Measurements from ENCODE around the gene NOC4L. TPM values are rescaled to one million over a fixed set of nuclear protein-coding genes. Genes with fewer than 3 reads are reported as not detected.

Gene NOC4L
- total and polyA plus RNA-seq, 2 donors (not counting 3 experiments of a cell fraction or from before 2014, with no cell fraction given) = 19.4 to 29.4 TPM

- peaks cover 3 to 31% of the 10 kb centered on the region in 2 experiments for H3K36me3 ChIP-seq (ENCODE audit: control insufficient read depth in 2 of 2, extremely low read depth in 1 of 2, insufficient read depth in 2 of 2, low read length in 2 of 2)
- ChIA-PET CTCF (interaction anchor here (0.7 to 1.1 kb wide), 2 partner anchors 29 to 80 kb away, joined by 3 to 4 read pairs; no protein-coding TSS in a partner anchor), POLR2A (no interaction called here)
- H2AFZ ChIP-seq (ENCODE audit: low read depth, low read length) = no peak overlapping the region
- no peak overlapping the region for H3K4me3 ChIP-seq (replicated peaks in 1 of 3; ENCODE audit: insufficient read depth in 1 of 3, low read depth in 1 of 3, low read length in 3 of 3)
- FAIRE-seq (no peak), DNase-seq (ENCODE audit: low read depth, low spot score) (no peak)
- H3K9me1 ChIP-seq (replicated peaks; ENCODE audit: control insufficient read depth, extremely low read depth, insufficient read depth, low read length) = no peaks in the 10 kb centered on the region
- H3K27ac ChIP-seq (ENCODE audit: insufficient read depth, low read depth, low read length) = no peak overlapping the region
- no peaks in the 10 kb centered on the region for H3K27me3 ChIP-seq (ENCODE audit: control insufficient read depth in 2 of 2, insufficient read depth in 2 of 2, low read length in 2 of 2)
- H3K4me1 ChIP-seq (ENCODE audit: control insufficient read depth, extremely low read depth, insufficient read depth, low read length) = no peaks in the 10 kb centered on the region
- dilution Hi-C loops (cut with MboI; ENCODE audit: extremely low pct_ligation_motif_present, low sequenced_read_pairs) = no loop called here
- BruUV-seq (replicated peaks) = no TSS peak
- intact Hi-C loops (cut with micrococcal nuclease) = no loop called here
- no peak overlapping the region for H3K9ac ChIP-seq (replicated peaks; ENCODE audit: extremely low read depth, insufficient read depth, low read length)
- TF ChIP-seq MYC (IDR thresholded peaks at IDR 0.05; ENCODE audit: low read depth, low read length) (no peak), POLR2AphosphoS5 (IDR thresholded peaks at IDR 0.05; ENCODE audit: insufficient read depth, low read depth, low read length) (no peak), EZH2 (IDR thresholded peaks at IDR 0.05; ENCODE audit: borderline replicate concordance, low read depth, low read length, severe bottlenecking) (no peak), GATA2 (IDR thresholded peaks at IDR 0.05; ENCODE audit: insufficient read depth, insufficient read length, low read depth, low read length) (no peak), CTCF (IDR thresholded peaks at IDR 0.05; ENCODE audit: extremely low read depth in 1 of 2, insufficient read depth in 1 of 2, low read depth in 1 of 2, low read length in 2 of 2) (no peak), POLR2A (IDR thresholded peaks at IDR 0.05; ENCODE audit: low read depth, low read length) (no peak)
- no peaks in the 10 kb centered on the region for H4K20me1 ChIP-seq (replicated peaks; ENCODE audit: control insufficient read depth, extremely low read depth, insufficient read depth, low read length)
- no peak overlapping the region for H3K4me2 ChIP-seq (ENCODE audit: insufficient read depth, low read length)
- no peaks in the 10 kb centered on the region for H3K9me3 ChIP-seq (replicated peaks; ENCODE audit: control insufficient read depth, insufficient read depth, low read length)
- no peaks in the 10 kb centered on the region for H3K79me2 ChIP-seq (ENCODE audit: control insufficient read depth, insufficient read depth, low read length)
Observed at GRCh38 chr12:132124766-132125425, 19.4 kb upstream of the NOC4L start.
